Fibroblast of pulmonary artery (primary cell): ENCODE data around the gene GUCY2C.

Source experiments
- DNase-seq: peaks from one replicate; pipeline ENCODE4 v3.0.0-alpha.2; 2010; ENCODE audit warnings: low read depth
- H3K4me3 ChIP-seq: replicated peaks from 2 replicates; pipeline ENCODE4 v1.5.1; 2011; ENCODE audit warnings: low read depth, mild to moderate bottlenecking, control low read depth, low read length, moderate library complexity
- TF ChIP-seq, protein P1 (sequence below): IDR thresholded peaks from 2 replicates; pipeline ENCODE4 v1.5.1; 2011; ENCODE audit warnings: mild to moderate bottlenecking, control low read depth, low read length, inconsistent platforms; ENCODE audit errors: missing control alignments

GUCY2C gene

DNA sequence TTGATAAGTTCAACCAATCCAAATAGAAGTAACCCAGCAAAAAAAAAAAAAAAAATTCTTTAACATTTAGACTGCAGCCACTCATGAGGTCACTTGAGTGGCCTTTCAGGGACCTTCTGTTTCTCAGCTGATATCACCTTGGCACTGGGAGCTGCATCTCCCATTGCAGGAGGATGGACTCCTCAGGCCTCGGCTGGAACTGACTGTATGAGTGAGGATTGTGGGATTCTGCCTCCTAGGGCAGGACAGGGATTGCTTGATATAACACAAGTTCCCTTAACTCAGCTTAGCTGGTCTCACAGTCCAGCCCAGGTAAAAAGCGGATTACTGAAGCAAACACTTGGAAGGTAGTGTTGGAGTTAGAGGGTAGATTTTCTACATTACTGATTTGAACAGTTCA, 3.5 kb upstream of the GUCY2C start:
- no peak for DNase-seq
- H3K4me3 ChIP-seq, result no peak overlapping the region
- TF ChIP-seq, protein P1, sequence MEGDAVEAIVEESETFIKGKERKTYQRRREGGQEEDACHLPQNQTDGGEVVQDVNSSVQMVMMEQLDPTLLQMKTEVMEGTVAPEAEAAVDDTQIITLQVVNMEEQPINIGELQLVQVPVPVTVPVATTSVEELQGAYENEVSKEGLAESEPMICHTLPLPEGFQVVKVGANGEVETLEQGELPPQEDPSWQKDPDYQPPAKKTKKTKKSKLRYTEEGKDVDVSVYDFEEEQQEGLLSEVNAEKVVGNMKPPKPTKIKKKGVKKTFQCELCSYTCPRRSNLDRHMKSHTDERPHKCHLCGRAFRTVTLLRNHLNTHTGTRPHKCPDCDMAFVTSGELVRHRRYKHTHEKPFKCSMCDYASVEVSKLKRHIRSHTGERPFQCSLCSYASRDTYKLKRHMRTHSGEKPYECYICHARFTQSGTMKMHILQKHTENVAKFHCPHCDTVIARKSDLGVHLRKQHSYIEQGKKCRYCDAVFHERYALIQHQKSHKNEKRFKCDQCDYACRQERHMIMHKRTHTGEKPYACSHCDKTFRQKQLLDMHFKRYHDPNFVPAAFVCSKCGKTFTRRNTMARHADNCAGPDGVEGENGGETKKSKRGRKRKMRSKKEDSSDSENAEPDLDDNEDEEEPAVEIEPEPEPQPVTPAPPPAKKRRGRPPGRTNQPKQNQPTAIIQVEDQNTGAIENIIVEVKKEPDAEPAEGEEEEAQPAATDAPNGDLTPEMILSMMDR, result no peak

DNA sequence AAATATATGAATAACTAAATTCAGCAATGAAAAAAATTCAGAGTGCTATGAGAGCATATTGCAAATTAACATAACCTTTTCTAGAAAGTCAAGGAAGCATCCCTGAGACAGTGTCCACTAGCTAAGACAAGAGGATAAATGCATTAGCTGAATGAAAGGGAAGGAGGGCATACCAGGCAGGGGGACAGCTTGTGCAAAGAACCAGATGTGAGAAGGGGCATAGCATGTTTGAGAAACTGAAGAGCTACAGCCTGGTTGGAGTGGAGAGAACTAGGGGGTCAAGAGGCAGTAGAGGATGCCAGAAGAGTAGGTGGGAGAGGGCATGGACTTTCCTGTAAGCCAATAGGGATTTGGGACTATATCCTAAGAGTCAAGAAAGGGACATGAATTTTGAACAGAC, 2.2 kb upstream of the GUCY2C start:
- H3K4me3 ChIP-seq, result no peak overlapping the region
- DNase-seq, result no peak
- TF ChIP-seq, protein P1, result no peak

DNA sequence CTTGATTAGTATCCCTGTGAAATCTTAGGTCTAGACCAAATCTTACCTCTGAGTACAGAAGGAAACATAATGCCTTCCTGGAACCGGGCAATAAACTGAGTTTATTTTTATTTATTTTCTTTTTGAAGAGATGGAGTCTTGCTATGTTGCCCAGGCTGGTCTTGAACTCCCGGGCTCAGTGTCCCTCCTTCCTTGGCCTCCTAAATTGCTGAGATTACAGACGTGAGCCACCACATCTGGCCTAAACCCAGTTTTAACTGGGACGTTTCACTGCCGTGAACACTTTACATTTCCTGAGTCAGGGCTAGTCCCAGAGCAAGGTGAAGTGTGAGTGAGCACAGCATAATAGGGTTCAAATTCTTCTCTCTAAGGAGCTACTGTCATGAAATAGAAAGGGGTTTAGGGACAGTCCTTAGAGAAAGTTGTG, 671 bp downstream of the GUCY2C start:
- no peak for DNase-seq
- H3K4me3 ChIP-seq, result no peak overlapping the region
- TF ChIP-seq, protein P1, result no peak

DNA sequence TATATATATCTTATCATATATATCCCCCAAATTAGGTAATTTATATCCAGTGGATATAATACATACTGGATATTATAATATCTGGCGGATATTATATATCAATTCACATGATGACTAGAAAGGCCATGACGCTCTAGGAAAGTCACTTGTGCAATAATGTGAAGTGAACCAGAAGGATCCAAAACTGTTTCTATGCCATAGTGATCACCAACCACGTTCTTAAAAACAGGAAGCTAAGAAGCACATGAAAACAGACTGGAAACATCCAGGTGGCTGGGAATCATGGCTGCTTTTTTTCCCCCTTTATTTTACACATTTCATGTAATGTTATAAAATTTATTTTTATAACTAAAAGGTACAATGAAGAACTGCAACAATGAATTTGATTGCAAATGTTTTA, 1.4 kb downstream of the GUCY2C start:
- DNase-seq, result no peak
- no peak overlapping the region for H3K4me3 ChIP-seq
- TF ChIP-seq, protein P1, result no peak

DNA sequence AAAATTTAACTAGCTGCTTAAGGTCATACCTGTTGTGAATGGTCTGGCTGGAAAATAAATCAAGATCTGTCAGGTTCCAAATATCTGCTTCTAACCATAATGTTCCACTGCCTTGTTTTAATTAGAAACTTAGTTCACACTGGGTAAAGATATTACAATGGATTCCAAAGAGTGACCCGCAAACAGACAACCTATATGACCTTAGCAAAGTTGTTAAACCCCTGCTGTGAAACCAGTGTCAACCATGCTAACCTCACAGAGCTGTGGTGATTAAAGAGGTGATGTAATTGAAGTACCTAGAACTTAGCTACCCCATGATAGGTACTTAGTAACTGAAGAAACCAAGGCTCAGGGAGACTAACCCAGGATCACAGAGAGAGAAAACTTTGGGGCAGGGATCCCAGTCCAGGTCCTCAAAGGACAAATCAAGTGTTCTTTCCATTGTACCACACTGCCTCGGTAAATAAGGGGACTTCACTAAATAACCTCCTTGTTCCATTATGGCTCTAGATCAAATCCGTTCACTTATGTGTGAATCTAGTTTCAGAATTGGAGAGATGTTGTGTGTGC, 2.2 kb downstream of the GUCY2C start:
- TF ChIP-seq, protein P1, result no peak
- no peak for DNase-seq
- no peak overlapping the region for H3K4me3 ChIP-seq

DNA sequence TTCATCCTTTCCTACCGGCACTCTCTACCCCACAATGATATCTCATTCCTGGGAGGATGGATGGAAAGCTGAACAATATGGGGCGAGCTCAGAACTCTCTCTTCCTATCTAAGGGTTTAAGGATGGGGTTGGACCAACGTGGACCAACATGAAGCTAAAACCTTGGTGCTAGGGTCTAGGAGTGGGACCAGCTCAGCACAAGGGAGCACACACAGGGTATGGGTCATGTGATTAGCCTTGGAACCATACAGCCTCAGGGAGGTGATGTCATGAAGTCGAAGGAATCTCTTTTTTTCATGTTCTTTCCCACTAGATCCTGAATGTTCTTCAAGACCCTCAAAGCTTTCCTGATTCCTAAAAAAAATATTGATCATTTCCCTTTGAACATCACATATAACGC, 3.3 kb downstream of the GUCY2C start:
- no peak for DNase-seq
- H3K4me3 ChIP-seq, result no peak overlapping the region
- TF ChIP-seq, protein P1, result no peak

DNA sequence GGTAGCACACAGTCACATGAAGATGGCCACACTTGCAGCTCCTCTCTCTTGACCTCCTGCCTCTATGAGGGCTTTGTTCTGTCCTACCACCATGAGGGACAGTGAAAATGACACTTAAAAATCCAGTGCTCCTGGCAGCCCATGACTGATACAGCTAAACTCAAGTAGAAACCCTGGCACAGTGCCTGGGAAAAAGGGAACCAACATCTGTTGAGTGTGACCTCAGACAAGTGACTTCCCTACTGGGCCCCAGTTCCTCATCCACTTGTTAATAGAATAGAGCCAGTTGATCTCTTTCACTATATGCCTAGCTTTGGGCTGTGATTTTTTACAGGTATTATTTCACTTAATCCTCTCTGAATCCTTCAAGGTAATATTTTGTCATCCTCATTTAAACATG, 4.8 kb downstream of the GUCY2C start:
- DNase-seq, result no peak
- TF ChIP-seq, protein P1, result no peak
- H3K4me3 ChIP-seq, result no peak overlapping the region
